HG02970 (cell line): Measurements from ENCODE around the gene CD52.
"Not testable (repeated sequence)": the region's sequence is repeated elsewhere in the genome, so short reads cannot be mapped to it uniquely, and the experiment has no call there.

Experiments used
- ATAC-seq: cut with Tn5 transposase; IDR thresholded peaks from one replicate; pipeline ENCODE4 v1.9.1; 2021; ENCODE audit warnings: mild to moderate bottlenecking, moderate library complexity, moderate number of reproducible peaks; ENCODE audit not compliant: unreplicated experiment, low FRiP score

CD52 gene

GRCh38 chr1:26283871-26284596 lies 33.7 kb upstream of the CD52 start:
- ATAC-seq: no peak

GRCh38 chr1:26284597-26285347 lies 33.0 kb upstream of the CD52 start:
- ATAC-seq: no peak

DNA sequence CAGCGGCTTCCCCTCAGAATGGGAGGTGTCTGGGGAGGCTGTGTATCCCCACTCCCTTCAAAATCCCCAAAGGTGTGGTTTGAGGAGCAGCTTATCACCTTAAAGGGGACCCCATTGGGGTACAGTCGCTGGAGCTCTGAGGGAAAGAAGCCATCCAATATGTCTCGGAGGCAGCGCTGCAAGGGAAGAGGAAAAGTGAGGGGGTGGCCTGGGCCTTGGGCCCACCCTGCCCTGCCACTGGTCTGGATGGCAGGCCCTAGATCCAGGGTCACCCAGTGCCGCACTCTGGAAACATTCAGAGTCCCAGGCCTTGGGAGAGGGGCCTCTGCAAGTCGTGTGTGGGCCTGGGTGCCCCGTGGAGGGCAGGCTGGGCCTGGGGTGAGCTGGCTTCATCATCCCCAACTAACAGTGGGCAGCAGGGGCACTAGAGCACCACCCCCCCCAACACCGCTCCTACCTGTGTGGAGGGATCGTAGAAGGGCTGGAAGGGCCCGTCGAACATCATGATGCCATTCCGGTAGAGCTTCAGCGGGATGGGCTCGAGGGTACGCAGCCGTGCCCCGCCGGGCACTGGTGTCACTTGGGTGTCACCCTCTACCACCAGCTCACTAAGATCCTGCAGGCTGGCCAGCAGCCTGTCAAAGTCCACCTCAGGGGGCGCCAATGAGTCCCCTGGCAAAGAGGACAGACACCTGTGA lies 32.2 kb upstream of the CD52 start:
- ATAC-seq: no peak

GRCh38 chr1:26286064-26286416 lies 31.7 kb upstream of the CD52 start:
- no peak for ATAC-seq

- no peak for ATAC-seq
These were observed 30.6 kb upstream of the CD52 start for GRCh38 chr1:26287033-26287711.

DNA sequence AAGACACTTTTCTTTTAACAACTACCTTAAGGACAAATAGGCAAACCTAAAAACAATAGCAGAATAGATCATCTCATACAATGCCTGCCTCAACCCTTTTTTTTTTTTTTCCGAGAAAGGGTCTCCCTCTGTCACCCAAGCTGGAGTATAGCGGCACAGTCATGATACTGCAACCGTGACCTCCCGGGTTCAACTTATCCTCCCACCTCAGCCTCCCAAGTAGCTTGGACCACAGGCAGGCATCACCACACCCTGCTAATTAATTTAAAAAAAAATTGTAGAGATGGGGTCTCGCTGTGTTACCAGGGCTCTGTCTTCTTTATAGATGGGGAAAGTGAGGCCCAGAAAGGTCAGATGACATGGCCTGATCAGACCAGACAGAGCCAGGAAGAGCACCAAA lies 29.9 kb upstream of the CD52 start:
- no peak for ATAC-seq

- no peak for ATAC-seq
These were observed 29.3 kb upstream of the CD52 start for GRCh38 chr1:26288311-26288941.

- ATAC-seq: no peak
These were observed 28.3 kb upstream of the CD52 start for GRCh38 chr1:26289158-26290059.

DNA sequence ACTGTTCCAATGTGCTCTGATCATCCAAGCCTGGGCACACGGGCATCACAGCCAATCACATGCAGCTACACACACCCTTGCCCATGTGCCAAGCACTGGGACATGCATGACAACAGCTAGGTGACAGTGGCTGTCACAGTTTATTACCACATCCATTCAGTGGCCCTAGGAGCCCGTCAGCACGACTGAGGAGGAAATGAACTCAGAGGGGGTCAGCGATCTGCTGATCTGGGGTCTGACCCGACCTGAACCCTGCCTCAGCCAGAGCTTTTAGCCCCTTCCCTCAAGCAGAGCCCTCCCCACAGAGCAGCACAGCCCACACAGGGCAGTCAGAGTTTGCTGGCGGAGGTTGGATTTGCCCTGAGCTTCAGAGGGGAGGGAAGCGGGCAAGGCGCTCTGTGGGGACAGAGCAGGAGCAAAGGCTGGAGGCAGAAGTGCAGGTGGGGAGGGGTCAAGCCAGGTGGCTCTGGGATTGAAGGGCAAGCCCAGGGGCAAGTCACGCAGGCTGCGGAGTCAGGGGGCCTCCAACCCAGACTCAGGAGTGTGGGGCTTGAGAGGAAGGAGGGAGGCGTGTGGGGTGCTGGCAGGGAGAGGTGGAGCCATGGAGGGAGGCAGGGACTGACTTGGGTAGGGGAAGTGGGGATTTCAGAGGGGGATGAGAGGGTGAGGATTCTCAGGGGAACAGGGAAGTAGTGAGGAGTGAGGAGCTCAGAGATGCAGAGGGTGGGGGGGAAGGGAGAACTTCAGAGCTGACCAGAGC lies 27.5 kb upstream of the CD52 start:
- no peak for ATAC-seq

- ATAC-seq: no peak
These were observed 26.9 kb upstream of the CD52 start for GRCh38 chr1:26290882-26291261.

- no peak for ATAC-seq
These were observed 26.3 kb upstream of the CD52 start for GRCh38 chr1:26291433-26291832.

DNA sequence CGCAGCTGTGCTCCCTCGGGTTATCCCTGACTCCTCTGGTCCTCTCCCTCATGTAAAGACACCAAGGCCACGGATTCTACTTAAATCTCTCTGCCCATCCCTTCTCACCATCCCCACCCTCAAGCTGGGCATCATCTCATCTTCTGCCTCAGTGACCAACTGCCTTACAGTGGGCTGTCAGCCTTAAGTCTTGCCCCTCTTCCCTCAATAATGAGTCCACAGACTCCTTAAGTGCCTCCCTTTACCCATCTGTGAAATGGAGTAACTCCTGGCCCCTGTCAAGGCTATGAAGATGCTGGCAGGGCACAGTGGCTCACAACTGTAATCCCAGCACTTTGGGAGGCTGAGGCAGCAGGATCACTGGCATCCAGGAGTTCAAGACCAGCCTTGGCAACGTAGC lies 25.8 kb upstream of the CD52 start:
- no peak for ATAC-seq

DNA sequence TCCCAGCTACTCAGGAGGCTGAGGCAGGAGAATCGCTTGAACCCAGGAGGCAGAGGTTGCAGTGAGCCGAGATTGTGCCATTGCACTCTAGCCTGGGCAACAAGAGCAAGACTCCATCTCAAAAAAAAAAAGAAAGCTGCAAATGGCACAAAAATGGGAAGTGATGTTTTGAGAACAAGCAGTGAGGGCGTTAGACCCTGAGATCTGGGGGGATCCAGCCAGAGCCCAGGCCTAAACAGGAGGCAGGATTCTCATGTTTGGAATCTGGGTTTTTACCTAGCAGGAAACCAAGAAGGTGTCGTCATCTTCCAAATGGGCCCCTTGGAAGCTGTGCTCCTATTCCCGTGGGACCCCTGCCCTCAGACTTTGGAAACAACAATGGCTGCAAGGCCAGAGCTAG lies 25.0 kb upstream of the CD52 start:
- not testable (repeated sequence) for ATAC-seq

GRCh38 chr1:26293911-26294463 lies 23.8 kb upstream of the CD52 start:
- ATAC-seq: no peak

- no peak for ATAC-seq
These were observed 22.3 kb upstream of the CD52 start for GRCh38 chr1:26295194-26296138.

DNA sequence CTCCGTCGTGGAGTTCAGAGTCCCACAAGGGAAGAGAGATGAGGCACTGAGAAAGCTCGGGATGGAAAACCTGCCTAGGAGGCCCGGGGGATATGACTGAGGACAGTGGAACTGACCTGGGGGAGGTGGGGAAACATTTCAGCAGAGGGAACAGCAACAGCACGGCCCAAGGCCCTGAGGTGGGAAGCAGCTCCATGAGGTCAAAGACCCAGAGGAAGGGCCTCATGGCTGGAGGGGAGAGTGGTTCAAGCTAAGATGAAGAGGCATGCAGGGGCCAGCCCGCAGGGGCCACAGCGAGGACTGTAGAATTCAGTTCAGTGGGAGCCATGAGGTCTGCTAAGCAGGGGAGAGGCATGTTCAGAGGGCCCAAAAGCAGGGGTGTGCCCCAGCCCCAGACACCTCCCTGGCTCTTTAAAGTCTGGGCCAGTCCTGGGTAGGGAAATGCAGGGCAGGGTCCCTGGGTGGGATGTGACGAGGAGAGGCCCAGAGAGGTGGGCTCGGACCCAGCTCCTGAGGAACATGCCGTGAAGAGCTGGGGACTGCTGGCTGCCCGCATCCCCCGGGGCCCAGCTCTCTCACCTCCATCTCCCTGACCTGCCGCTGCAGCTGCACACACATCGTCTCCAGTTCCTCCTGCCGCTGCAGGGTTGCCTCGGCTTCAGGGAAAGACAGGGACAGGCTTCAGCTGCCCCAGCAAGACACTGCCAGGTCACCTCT lies 21.3 kb upstream of the CD52 start:
- ATAC-seq: no peak
